Adipose tissue (tissue), 3 donors: ENCODE results near the gene RAB31. TPM values are rescaled to one million over a fixed set of nuclear protein-coding genes. Genes with fewer than 3 reads are reported as not detected.
"Not testable (repeated sequence)": the region's sequence is repeated elsewhere in the genome, so short reads cannot be mapped to it uniquely, and the experiment has no call there.

ENCODE experiments used
- H3K27ac ChIP-seq: one replicate; pipeline ENCODE4 v1.5.1; 2013; ENCODE audit warnings: low read depth, low read length
- WGBS, 3 donors: extraction: QIAGEN DNeasy Blood & Tissue Kit; methylation state at CpG; one replicate each; pipeline ENCODE4 v1.1.7; 2013; 5-methylcytosine and 5-hydroxymethylcytosine counted together
- polyA plus RNA-seq, 3 donors: library from polyadenylated mRNA; stranded (reverse); fragments of 200-250 nt; gene quantifications; one replicate each; pipeline ENCODE4 v1.2.3, GENCODE V29; 2013
- donor health status: healthy with polysubstance abuse.
- donor health status: Bipolar disorder and iron deficiency.
- donor health status: healthy.

RAB31 gene
- polyA plus RNA-seq, 3 donors, result 3.6 to 48.1 (median 20.4) TPM

- H3K27ac ChIP-seq, result not testable (repeated sequence)
- 93 to 96% (median 95%) methylated on average over 4 of the region's 4 CpGs for WGBS, 3 donors
These were observed 149.4 kb downstream of the RAB31 start for GRCh38 chr18:9857479-9857998.

GRCh38 chr18:9858642-9859041, 150.5 kb downstream of the RAB31 start:
- 98% methylated on average over 5 of the region's 5 CpGs for WGBS, 3 donors
- no peak overlapping the region for H3K27ac ChIP-seq

- no peak overlapping the region for H3K27ac ChIP-seq
- WGBS, 3 donors, result 88 to 95% (median 95%) methylated on average over 7 of the region's 7 CpGs
These were observed 151.1 kb downstream of the RAB31 start for GRCh38 chr18:9859232-9859631.

GRCh38 chr18:9860682-9861081, 152.6 kb downstream of the RAB31 start:
- no peak overlapping the region for H3K27ac ChIP-seq
- WGBS, 3 donors, result 48 to 98% (median 49%) methylated on average over 4 of the region's 4 CpGs

- H3K27ac ChIP-seq, result no peak overlapping the region
These were observed 153.1 kb downstream of the RAB31 start for GRCh38 chr18:9861157-9861556.

- 69 to 79% (median 73%) methylated on average over 4 of the region's 4 CpGs for WGBS, 3 donors
- H3K27ac ChIP-seq, result no peak overlapping the region
These were observed 153.8 kb downstream of the RAB31 start for GRCh38 chr18:9861933-9862332.

- 59 to 84% (median 59%) methylated on average over 3 of the region's 3 CpGs for WGBS, 3 donors
These were observed 154.6 kb downstream of the RAB31 start for GRCh38 chr18:9862686-9863085.

GRCh38 chr18:9863282-9863681, 155.2 kb downstream of the RAB31 start:
- 37 to 87% (median 64%) methylated on average over 2 of the region's 2 CpGs for WGBS, 3 donors
- H3K27ac ChIP-seq, result no peak overlapping the region

More at GRCh38 chr18:9862686-9863085, 154.6 kb downstream of the RAB31 start:
- no peak overlapping the region for H3K27ac ChIP-seq

GRCh38 chr18:9865764-9866490, 157.8 kb downstream of the RAB31 start:
- WGBS, 3 donors, result 94 to 97% (median 96%) methylated on average over 7 of the region's 7 CpGs
- no peak overlapping the region for H3K27ac ChIP-seq

- 90 to 97% (median 91%) methylated on average over 3 of the region's 3 CpGs for WGBS, 3 donors
- H3K27ac ChIP-seq, result no peak overlapping the region
These were observed 158.5 kb downstream of the RAB31 start for GRCh38 chr18:9866627-9867026.

GRCh38 chr18:9867071-9867594, 159.0 kb downstream of the RAB31 start:
- WGBS, 3 donors, result 93 to 94% (median 94%) methylated on average over 4 of the region's 4 CpGs
- H3K27ac ChIP-seq, result no peak overlapping the region

- 58 to 71% (median 60%) methylated on average over 6 of the region's 6 CpGs for WGBS, 3 donors
These were observed 161.0 kb downstream of the RAB31 start for GRCh38 chr18:9868857-9869714.

GRCh38 chr18:9869715-9870430, 161.8 kb downstream of the RAB31 start:
- WGBS, 3 donors, result 52 to 64% (median 63%) methylated on average over 9 of the region's 9 CpGs
- no peak overlapping the region for H3K27ac ChIP-seq

More at GRCh38 chr18:9868857-9869714, 161.0 kb downstream of the RAB31 start:
- no peak overlapping the region for H3K27ac ChIP-seq

GRCh38 chr18:9870431-9871008, 162.4 kb downstream of the RAB31 start:
- 71 to 82% (median 75%) methylated on average over 4 of the region's 4 CpGs for WGBS, 3 donors
- H3K27ac ChIP-seq, result no peak overlapping the region

- H3K27ac ChIP-seq, result no peak overlapping the region
- 74 to 85% (median 80%) methylated on average over 6 of the region's 6 CpGs for WGBS, 3 donors
These were observed 163.2 kb downstream of the RAB31 start for GRCh38 chr18:9871244-9871746.

- H3K27ac ChIP-seq, result no peak overlapping the region
These were observed 164.7 kb downstream of the RAB31 start for GRCh38 chr18:9872823-9873222.

- WGBS, 3 donors, result 97 to 100% (median 100%) methylated on average over 1 of the region's 1 CpG
- no peak overlapping the region for H3K27ac ChIP-seq
These were observed 166.6 kb downstream of the RAB31 start for GRCh38 chr18:9874728-9875127.

GRCh38 chr18:9876212-9876866, 168.2 kb downstream of the RAB31 start:
- H3K27ac ChIP-seq, result no peak overlapping the region
- 61 to 93% (median 87%) methylated on average over 2 of the region's 2 CpGs for WGBS, 3 donors
